OCI-LY1 (cell line): ENCODE measurements around the gene IRX6.

Experiments
- H2AFZ ChIP-seq: fragments of 200-600 bp; sonication (generic), shearing (Covaris generic); 2 replicates; pipeline ENCODE4 v1.6.0; 2014; ENCODE audit warnings: antibody characterized with exemption, mild to moderate bottlenecking, low read length
- H3F3A ChIP-seq: fragments of 200-600 bp; sonication (generic), shearing (Covaris generic); 2 replicates; pipeline ENCODE4 v1.6.0; 2014; ENCODE audit warnings: mild to moderate bottlenecking, antibody characterized with exemption, low read length, moderate library complexity; ENCODE audit not compliant: insufficient read depth
- H3K27ac ChIP-seq: fragments of 200-600 bp; sonication (generic); 2 replicates; pipeline ENCODE4 v1.5.1; 2014; ENCODE audit warnings: low read length, mixed run types, mild to moderate bottlenecking, low read depth; ENCODE audit not compliant: poor library complexity, severe bottlenecking
- H3K27me3 ChIP-seq: fragments of 200-600 bp; sonication (generic); 2 replicates; pipeline ENCODE4 v1.6.0; 2014; ENCODE audit warnings: antibody characterized with exemption, mild to moderate bottlenecking, low read length, moderate library complexity; ENCODE audit not compliant: insufficient read depth
- H3K36me3 ChIP-seq: fragments of 200-600 bp; sonication (generic); 2 replicates; pipeline ENCODE4 v1.6.1; 2014; ENCODE audit warnings: mild to moderate bottlenecking, antibody characterized with exemption, low read length, moderate library complexity, mixed read lengths; ENCODE audit not compliant: insufficient read depth
- H3K4me1 ChIP-seq: fragments of 200-600 bp; sonication (generic); 2 replicates; pipeline ENCODE4 v1.5.1; 2014; ENCODE audit warnings: mild to moderate bottlenecking, low read length, moderate library complexity; ENCODE audit not compliant: insufficient read depth, severe bottlenecking
- H3K4me2 ChIP-seq: fragments of 200-600 bp; sonication (generic), shearing (Covaris generic); 2 replicates; pipeline ENCODE4 v1.6.1; 2014; ENCODE audit warnings: low read length
- H3K4me3 ChIP-seq: fragments of 200-600 bp; sonication (generic); 2 replicates; pipeline ENCODE4 v1.5.1; 2014; ENCODE audit warnings: low read length, low read depth, mild to moderate bottlenecking, mixed read lengths; ENCODE audit not compliant: poor library complexity, severe bottlenecking
- H3K79me2 ChIP-seq: fragments of 200-600 bp; shearing (Covaris generic); 2 replicates; pipeline ENCODE4 v1.6.1; 2016; ENCODE audit warnings: mixed run types, low read length, mixed read lengths; ENCODE audit not compliant: insufficient read depth
- H3K9ac ChIP-seq: fragments of 200-600 bp; sonication (generic), shearing (Covaris generic); 2 replicates; pipeline ENCODE4 v1.6.1; 2014; ENCODE audit warnings: mild to moderate bottlenecking, low read length, mixed read lengths
- H3K9me2 ChIP-seq: fragments of 200-600 bp; sonication (generic), shearing (Covaris generic); 2 replicates; pipeline ENCODE4 v1.6.1; 2014; ENCODE audit warnings: low read depth, mild to moderate bottlenecking, low read length, mixed read lengths
- H3K9me3 ChIP-seq: fragments of 200-600 bp; shearing (Covaris generic); 2 replicates; pipeline ENCODE4 v1.6.1; 2014; ENCODE audit warnings: low read length, mixed read lengths
- H4K20me1 ChIP-seq: fragments of 200-600 bp; sonication (generic), shearing (Covaris generic); 2 replicates; pipeline ENCODE4 v1.6.0; 2016; ENCODE audit warnings: mild to moderate bottlenecking, low read length; ENCODE audit not compliant: insufficient read depth
- CTCF ChIP-seq: fragments of 200-600 bp; sonication (generic), shearing (Covaris generic); IDR thresholded peaks from 2 replicates; pipeline ENCODE4 v1.5.1; 2017; ENCODE audit warnings: mild to moderate bottlenecking, antibody characterized with exemption, low read length, moderate library complexity, mixed read lengths
- EZH2 ChIP-seq: fragments of 200-600 bp; sonication (generic), shearing (Covaris generic); IDR thresholded peaks from 2 replicates; pipeline ENCODE4 v1.8.0; 2017; ENCODE audit warnings: borderline replicate concordance, mixed run types, mild to moderate bottlenecking, antibody characterized with exemption, low read length, moderate library complexity, mixed read lengths

IRX6 gene

GRCh38 chr16:55376567-55377167 lies 52.7 kb downstream of the IRX6 start:
- Histone ChIP-seq H3K4me2 (no peak overlapping the region), H3K79me2 (no peaks in the 10 kb centered on the region), H3K27ac (no peak overlapping the region), H3K27me3 (no peaks in the 10 kb centered on the region), H3K36me3 (no peaks in the 10 kb centered on the region), H3K4me3 (no peak overlapping the region), H3K9ac (no peak overlapping the region), H3K9me3 (no peaks in the 10 kb centered on the region), H3K9me2 (no peaks in the 10 kb centered on the region), H3K4me1 (no peaks in the 10 kb centered on the region), H4K20me1 (no peaks in the 10 kb centered on the region), H2AFZ (no peak overlapping the region), H3F3A (no peaks in the 10 kb centered on the region)
- TF ChIP-seq CTCF (no peak), EZH2 (no peak)

DNA sequence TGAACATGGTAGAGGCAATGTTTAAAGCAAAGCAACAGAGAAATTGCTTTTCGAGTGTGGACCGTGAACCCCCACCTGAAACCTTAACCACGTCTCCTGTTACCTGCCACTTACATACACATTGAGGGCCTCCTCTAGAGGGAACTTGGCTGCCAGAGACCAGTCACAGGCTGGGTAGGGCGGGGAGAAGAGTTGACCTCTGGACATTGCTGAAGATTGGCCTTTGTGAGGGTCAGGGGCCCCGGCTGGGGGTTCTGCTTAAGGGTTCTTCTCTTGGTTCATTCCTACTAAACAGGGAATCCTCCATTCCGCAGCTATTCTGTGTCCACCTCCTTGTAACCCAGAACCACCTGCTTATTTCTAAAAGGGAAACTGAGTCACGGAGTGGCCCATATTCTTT lies 53.8 kb downstream of the IRX6 start:
- TF ChIP-seq EZH2 (no peak), CTCF (no peak)
- H3F3A ChIP-seq: no peaks in the 10 kb centered on the region
- no peaks in the 10 kb centered on the region for H3K4me1 ChIP-seq
- H3K79me2 ChIP-seq: no peaks in the 10 kb centered on the region
- no peak overlapping the region for H3K27ac ChIP-seq
- no peaks in the 10 kb centered on the region for H3K9me3 ChIP-seq
- H4K20me1 ChIP-seq: no peaks in the 10 kb centered on the region
- H3K9ac ChIP-seq: no peak overlapping the region
- no peaks in the 10 kb centered on the region for H3K36me3 ChIP-seq
- no peak overlapping the region for H2AFZ ChIP-seq
- H3K9me2 ChIP-seq: no peaks in the 10 kb centered on the region
- H3K4me2 ChIP-seq: no peak overlapping the region
- H3K4me3 ChIP-seq: no peak overlapping the region
- H3K27me3 ChIP-seq: no peaks in the 10 kb centered on the region

GRCh38 chr16:55378616-55379015 lies 54.6 kb downstream of the IRX6 start:
- TF ChIP-seq EZH2 (no peak), CTCF (no peak)
- Histone ChIP-seq H3K27ac (no peak overlapping the region), H2AFZ (no peak overlapping the region), H3K36me3 (no peaks in the 10 kb centered on the region), H3K9ac (no peak overlapping the region), H3K4me2 (no peak overlapping the region), H3K27me3 (no peaks in the 10 kb centered on the region), H3K9me2 (no peaks in the 10 kb centered on the region), H3K4me1 (no peaks in the 10 kb centered on the region), H3K9me3 (no peaks in the 10 kb centered on the region), H3K79me2 (no peaks in the 10 kb centered on the region), H3F3A (no peaks in the 10 kb centered on the region), H4K20me1 (no peaks in the 10 kb centered on the region), H3K4me3 (no peak overlapping the region)
